Measurements from ENCODE around the gene FAT3. TPM values are rescaled to one million over a fixed set of nuclear protein-coding genes. Genes with fewer than 3 reads are reported as not detected.

Gene FAT3
- total RNA-seq, 1 experiment from 2014 or later = 0.02 TPM

DNA sequence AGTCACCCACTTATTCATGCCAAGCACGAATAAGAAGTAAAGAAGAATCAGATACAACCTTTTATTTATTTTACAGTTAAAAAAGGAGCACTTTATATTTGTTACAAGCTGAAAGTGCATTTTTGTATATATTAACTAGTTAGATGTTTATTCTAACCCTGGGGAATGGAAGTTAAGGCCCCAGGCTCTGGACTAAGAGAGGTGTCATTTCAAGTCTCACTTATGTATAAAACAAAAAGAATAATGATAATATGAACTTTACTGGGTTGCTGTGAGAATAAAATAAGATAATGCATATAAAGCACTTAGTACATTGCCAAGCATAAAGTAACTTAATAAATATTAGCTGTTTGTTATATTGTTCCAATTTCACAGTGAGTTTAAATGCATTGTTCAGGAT, 12.1 kb upstream of the FAT3 start:
- POLR2A ChIA-PET = no interaction called here
- BruUV-seq (replicated peaks) = no TSS peak
- Mint-ChIP-seq H3K4me1 (ENCODE audit: insufficient read depth, unreplicated experiment) (no peaks in the 10 kb centered on the region), H3K9me3 (ENCODE audit: unreplicated experiment) (no peaks in the 10 kb centered on the region), H3K36me3 (ENCODE audit: insufficient read depth, unreplicated experiment) (no peaks in the 10 kb centered on the region), H3K27ac (ENCODE audit: low read depth, unreplicated experiment) (no peak overlapping the region), H3K27me3 (ENCODE audit: insufficient read depth, unreplicated experiment) (no peaks in the 10 kb centered on the region), H3K4me3 (ENCODE audit: unreplicated experiment) (no peak overlapping the region)
- CTCF ChIA-PET = interaction anchor here (0.6 kb wide), 1 partner anchor 536 kb away, joined by 3 read pairs; no protein-coding TSS in a partner anchor
- DNase-seq (ENCODE audit: unreplicated experiment) = no peak
- intact Hi-C loops (cut with micrococcal nuclease) = no loop called here
- TF ChIP-seq, protein P1, sequence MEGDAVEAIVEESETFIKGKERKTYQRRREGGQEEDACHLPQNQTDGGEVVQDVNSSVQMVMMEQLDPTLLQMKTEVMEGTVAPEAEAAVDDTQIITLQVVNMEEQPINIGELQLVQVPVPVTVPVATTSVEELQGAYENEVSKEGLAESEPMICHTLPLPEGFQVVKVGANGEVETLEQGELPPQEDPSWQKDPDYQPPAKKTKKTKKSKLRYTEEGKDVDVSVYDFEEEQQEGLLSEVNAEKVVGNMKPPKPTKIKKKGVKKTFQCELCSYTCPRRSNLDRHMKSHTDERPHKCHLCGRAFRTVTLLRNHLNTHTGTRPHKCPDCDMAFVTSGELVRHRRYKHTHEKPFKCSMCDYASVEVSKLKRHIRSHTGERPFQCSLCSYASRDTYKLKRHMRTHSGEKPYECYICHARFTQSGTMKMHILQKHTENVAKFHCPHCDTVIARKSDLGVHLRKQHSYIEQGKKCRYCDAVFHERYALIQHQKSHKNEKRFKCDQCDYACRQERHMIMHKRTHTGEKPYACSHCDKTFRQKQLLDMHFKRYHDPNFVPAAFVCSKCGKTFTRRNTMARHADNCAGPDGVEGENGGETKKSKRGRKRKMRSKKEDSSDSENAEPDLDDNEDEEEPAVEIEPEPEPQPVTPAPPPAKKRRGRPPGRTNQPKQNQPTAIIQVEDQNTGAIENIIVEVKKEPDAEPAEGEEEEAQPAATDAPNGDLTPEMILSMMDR (IDR thresholded peaks at IDR 0.05; ENCODE audit: unreplicated experiment) = no peak

DNA sequence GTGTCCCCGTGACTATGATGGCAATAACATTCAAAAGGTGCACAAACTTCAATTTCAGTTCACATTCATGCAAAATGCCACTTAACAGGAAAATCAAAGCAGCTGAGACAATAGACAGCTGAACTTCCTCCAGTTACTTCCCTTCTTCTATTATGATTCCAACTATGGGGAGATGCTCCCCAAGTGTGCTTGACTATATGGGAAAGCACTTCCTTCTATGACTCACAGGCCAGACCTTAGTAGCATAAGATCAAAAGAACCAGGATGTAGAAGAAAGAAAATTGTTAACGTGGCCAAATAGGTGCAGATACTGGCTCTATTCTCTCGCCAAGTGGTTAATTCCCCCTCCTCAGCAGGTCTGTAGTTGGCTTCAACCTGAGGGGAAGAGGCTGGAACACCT, 7.8 kb upstream of the FAT3 start:
- no peak overlapping the region for H3K27ac Mint-ChIP-seq (ENCODE audit: low read depth, unreplicated experiment)

DNA sequence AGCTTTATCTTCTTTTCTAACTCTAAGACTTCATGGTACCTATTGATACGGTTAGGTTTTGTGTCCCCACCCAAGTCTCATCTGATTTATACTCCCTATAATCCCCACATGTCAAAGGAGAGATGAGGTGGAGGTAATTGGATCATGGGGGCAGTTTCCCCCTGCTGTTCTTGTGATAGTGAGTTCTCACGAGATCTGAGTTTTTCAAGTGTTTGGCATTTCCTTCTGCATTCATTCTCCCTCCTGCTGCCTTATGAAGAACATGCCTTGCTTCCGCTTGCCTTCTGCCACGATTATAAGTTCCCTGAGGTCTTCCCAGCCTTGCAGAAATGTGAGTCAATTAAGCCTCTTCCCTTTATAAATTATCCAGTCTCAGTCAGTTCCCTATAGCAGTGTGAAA, 5.1 kb upstream of the FAT3 start:
- Mint-ChIP-seq H3K27ac (ENCODE audit: low read depth, unreplicated experiment) (no peak overlapping the region), H3K9me3 (ENCODE audit: unreplicated experiment) (no peaks in the 10 kb centered on the region), H3K27me3 (ENCODE audit: insufficient read depth, unreplicated experiment) (peaks cover 14% of the 10 kb centered on the region), H3K4me3 (ENCODE audit: unreplicated experiment) (no peak overlapping the region), H3K36me3 (ENCODE audit: insufficient read depth, unreplicated experiment) (no peaks in the 10 kb centered on the region), H3K4me1 (ENCODE audit: insufficient read depth, unreplicated experiment) (no peaks in the 10 kb centered on the region)
- CTCF ChIA-PET = interaction anchor here (0.6 kb wide), 1 partner anchor 30 kb away, joined by 3 read pairs; no protein-coding TSS in a partner anchor
- BruUV-seq (replicated peaks) = no TSS peak
- no peak for DNase-seq (ENCODE audit: unreplicated experiment)
- POLR2A ChIA-PET = no interaction called here
- TF ChIP-seq, protein P1 (IDR thresholded peaks at IDR 0.05; ENCODE audit: unreplicated experiment) = no peak
- intact Hi-C loops (cut with micrococcal nuclease) = no loop called here

More for the DNA sequence above, 7.8 kb upstream of the FAT3 start:
- Mint-ChIP-seq H3K9me3 (ENCODE audit: unreplicated experiment) (no peaks in the 10 kb centered on the region), H3K27me3 (ENCODE audit: insufficient read depth, unreplicated experiment) (no peaks in the 10 kb centered on the region), H3K4me1 (ENCODE audit: insufficient read depth, unreplicated experiment) (no peaks in the 10 kb centered on the region), H3K4me3 (ENCODE audit: unreplicated experiment) (no peak overlapping the region), H3K36me3 (ENCODE audit: insufficient read depth, unreplicated experiment) (no peaks in the 10 kb centered on the region)
- BruUV-seq (replicated peaks) = no TSS peak
- intact Hi-C loops (cut with micrococcal nuclease) = no loop called here
- ChIA-PET POLR2A (interaction anchor here (0.7 kb wide), 1 partner anchor 17 kb away, joined by 3 read pairs; no protein-coding TSS in a partner anchor), CTCF (interaction anchor here (0.5 kb wide), 1 partner anchor 669 kb away, joined by 3 read pairs; no protein-coding TSS in a partner anchor)
- DNase-seq (ENCODE audit: unreplicated experiment) = no peak
- TF ChIP-seq, protein P1 (IDR thresholded peaks at IDR 0.05; ENCODE audit: unreplicated experiment) = no peak

DNA sequence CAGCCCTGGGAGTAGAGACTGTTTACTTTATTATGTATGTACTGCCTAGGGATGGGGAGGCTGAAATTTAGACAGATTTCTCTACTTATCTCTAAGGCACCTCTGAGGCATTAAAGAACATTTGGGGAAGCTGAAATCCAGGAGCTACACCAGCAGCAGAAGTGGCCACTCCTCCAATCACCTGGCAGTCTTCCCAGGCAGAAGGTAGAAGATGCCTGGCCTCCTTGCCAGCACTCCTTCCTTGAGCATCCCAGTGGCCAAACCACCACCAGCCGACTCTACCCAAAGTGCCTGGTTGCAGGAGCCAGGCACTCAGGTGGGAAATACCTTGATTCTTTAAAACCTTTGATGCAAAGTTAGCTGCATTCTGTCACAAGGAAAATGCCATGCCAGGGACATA, 1.9 kb upstream of the FAT3 start:
- H3K27ac Mint-ChIP-seq (ENCODE audit: low read depth, unreplicated experiment) = no peak overlapping the region
- CTCF ChIA-PET = interaction anchor here (0.7 to 1.1 kb wide), 2 partner anchors 83 to 88 kb away, joined by 3 read pairs; no protein-coding TSS in a partner anchor
- peaks cover 47% of the 10 kb centered on the region for H3K27me3 Mint-ChIP-seq (ENCODE audit: insufficient read depth, unreplicated experiment)
- intact Hi-C loops (cut with micrococcal nuclease) = no loop called here
- TF ChIP-seq, protein P1 (IDR thresholded peaks at IDR 0.05; ENCODE audit: unreplicated experiment) = no peak
- peaks cover 10% of the 10 kb centered on the region for H3K4me1 Mint-ChIP-seq (ENCODE audit: insufficient read depth, unreplicated experiment)
- no TSS peak for BruUV-seq (replicated peaks)
- POLR2A ChIA-PET = interaction anchor here (0.7 kb wide), 1 partner anchor 909 kb away, joined by 3 read pairs; no protein-coding TSS in a partner anchor
- no peaks in the 10 kb centered on the region for H3K9me3 Mint-ChIP-seq (ENCODE audit: unreplicated experiment)
- H3K36me3 Mint-ChIP-seq (ENCODE audit: insufficient read depth, unreplicated experiment) = no peaks in the 10 kb centered on the region
- DNase-seq (ENCODE audit: unreplicated experiment) = peak; percentile 33
- H3K4me3 Mint-ChIP-seq (ENCODE audit: unreplicated experiment) = no peak overlapping the region

Measured in MCF 10A (cell line).